CD4-positive, alpha-beta T cell treated with Interleukin-4 for 1 hour (primary cell): ENCODE results near the gene LYSMD3.

Experiments used
- DNase-seq, 2 donors: peaks; one replicate each; pipeline ENCODE4 v3.0.0-alpha.2; 2020 to 2022

The LYSMD3 gene

GRCh38 chr5:90547072-90547536 lies 17.7 kb upstream of the LYSMD3 start:
- DNase-seq = no peak

GRCh38 chr5:90546216-90546837 lies 16.9 kb upstream of the LYSMD3 start:
- no peak for DNase-seq

- no peak for DNase-seq
Measured at GRCh38 chr5:90545511-90545910, 16.1 kb upstream of the LYSMD3 start.

- DNase-seq = no peak
Measured at GRCh38 chr5:90542827-90543519, 13.6 kb upstream of the LYSMD3 start.

- DNase-seq = no peak
Measured at GRCh38 chr5:90534922-90535321, 5.5 kb upstream of the LYSMD3 start.

- no peak for DNase-seq
Measured at GRCh38 chr5:90533794-90534193, 4.4 kb upstream of the LYSMD3 start.

- no peak for DNase-seq
Measured at GRCh38 chr5:90530736-90531487, 1.5 kb upstream of the LYSMD3 start.

- DNase-seq = peak in 1 of 2 donors; percentile 68
Measured at GRCh38 chr5:90529939-90530677, 724 bp upstream of the LYSMD3 start.

GRCh38 chr5:90528601-90529193 lies 687 bp downstream of the LYSMD3 start:
- DNase-seq = peak; percentile 25 to 50

GRCh38 chr5:90519081-90519480 lies 10.3 kb downstream of the LYSMD3 start:
- DNase-seq = no peak

- no peak for DNase-seq
Measured at GRCh38 chr5:90518661-90519060, 10.7 kb downstream of the LYSMD3 start.

GRCh38 chr5:90514520-90514919 lies 14.9 kb downstream of the LYSMD3 start:
- DNase-seq = no peak

GRCh38 chr5:90510438-90510837 lies 18.9 kb downstream of the LYSMD3 start:
- no peak for DNase-seq

- no peak for DNase-seq
Measured at GRCh38 chr5:90506221-90506620, 23.2 kb downstream of the LYSMD3 start.

- DNase-seq = no peak
Measured at GRCh38 chr5:90504743-90505142, 24.6 kb downstream of the LYSMD3 start.

GRCh38 chr5:90503596-90503995 lies 25.8 kb downstream of the LYSMD3 start:
- DNase-seq = no peak

GRCh38 chr5:90495146-90495545 lies 34.2 kb downstream of the LYSMD3 start:
- no peak for DNase-seq

- DNase-seq = no peak
Measured at GRCh38 chr5:90494043-90494442, 35.3 kb downstream of the LYSMD3 start.

- DNase-seq = no peak
Measured at GRCh38 chr5:90488791-90489190, 40.6 kb downstream of the LYSMD3 start.

- DNase-seq = no peak
Measured at GRCh38 chr5:90484540-90484939, 44.8 kb downstream of the LYSMD3 start.

GRCh38 chr5:90483206-90483605 lies 46.2 kb downstream of the LYSMD3 start:
- no peak for DNase-seq

GRCh38 chr5:90480699-90481098 lies 48.7 kb downstream of the LYSMD3 start:
- DNase-seq = no peak
